ENCODE results near the gene PITPNB. TPM values are rescaled to one million over a fixed set of nuclear protein-coding genes. Genes with fewer than 3 reads are reported as not detected.

PITPNB gene
- total and polyA plus RNA-seq, 11 donors = 13.6 to 84.7 (median 46.7) TPM

- Histone ChIP-seq H3K4me3 (no peak overlapping the region), H3K4me1 (peaks cover 0 to 22% (median 4%) of the 10 kb centered on the region in 12 donors), H3K27me3 (no peaks in the 10 kb centered on the region), H3K36me3 (no peaks in the 10 kb centered on the region), H3K9me3 (no peaks in the 10 kb centered on the region), H3K27ac (no peak overlapping the region)
- DNase-seq = no peak
- intact Hi-C loops (cut with DNase I) = loop anchor here in 7 of 10 donors (5.0 to 10.0 kb wide), 5 partner anchors 174 to 1134 kb away; no protein-coding TSS in a partner anchor
- no peak for ATAC-seq
- 48 to 75% (median 56%) methylated on average over 5 of the region's 5 CpGs for WGBS, 4 donors
- TF ChIP-seq, protein P1, sequence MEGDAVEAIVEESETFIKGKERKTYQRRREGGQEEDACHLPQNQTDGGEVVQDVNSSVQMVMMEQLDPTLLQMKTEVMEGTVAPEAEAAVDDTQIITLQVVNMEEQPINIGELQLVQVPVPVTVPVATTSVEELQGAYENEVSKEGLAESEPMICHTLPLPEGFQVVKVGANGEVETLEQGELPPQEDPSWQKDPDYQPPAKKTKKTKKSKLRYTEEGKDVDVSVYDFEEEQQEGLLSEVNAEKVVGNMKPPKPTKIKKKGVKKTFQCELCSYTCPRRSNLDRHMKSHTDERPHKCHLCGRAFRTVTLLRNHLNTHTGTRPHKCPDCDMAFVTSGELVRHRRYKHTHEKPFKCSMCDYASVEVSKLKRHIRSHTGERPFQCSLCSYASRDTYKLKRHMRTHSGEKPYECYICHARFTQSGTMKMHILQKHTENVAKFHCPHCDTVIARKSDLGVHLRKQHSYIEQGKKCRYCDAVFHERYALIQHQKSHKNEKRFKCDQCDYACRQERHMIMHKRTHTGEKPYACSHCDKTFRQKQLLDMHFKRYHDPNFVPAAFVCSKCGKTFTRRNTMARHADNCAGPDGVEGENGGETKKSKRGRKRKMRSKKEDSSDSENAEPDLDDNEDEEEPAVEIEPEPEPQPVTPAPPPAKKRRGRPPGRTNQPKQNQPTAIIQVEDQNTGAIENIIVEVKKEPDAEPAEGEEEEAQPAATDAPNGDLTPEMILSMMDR (IDR thresholded peaks at IDR 0.05) = no peak
- no peak for TF ChIP-seq POLR2A (IDR thresholded peaks at IDR 0.05)
Observed at GRCh38 chr22:27809226-27809603, 109.8 kb downstream of the PITPNB start.

DNA sequence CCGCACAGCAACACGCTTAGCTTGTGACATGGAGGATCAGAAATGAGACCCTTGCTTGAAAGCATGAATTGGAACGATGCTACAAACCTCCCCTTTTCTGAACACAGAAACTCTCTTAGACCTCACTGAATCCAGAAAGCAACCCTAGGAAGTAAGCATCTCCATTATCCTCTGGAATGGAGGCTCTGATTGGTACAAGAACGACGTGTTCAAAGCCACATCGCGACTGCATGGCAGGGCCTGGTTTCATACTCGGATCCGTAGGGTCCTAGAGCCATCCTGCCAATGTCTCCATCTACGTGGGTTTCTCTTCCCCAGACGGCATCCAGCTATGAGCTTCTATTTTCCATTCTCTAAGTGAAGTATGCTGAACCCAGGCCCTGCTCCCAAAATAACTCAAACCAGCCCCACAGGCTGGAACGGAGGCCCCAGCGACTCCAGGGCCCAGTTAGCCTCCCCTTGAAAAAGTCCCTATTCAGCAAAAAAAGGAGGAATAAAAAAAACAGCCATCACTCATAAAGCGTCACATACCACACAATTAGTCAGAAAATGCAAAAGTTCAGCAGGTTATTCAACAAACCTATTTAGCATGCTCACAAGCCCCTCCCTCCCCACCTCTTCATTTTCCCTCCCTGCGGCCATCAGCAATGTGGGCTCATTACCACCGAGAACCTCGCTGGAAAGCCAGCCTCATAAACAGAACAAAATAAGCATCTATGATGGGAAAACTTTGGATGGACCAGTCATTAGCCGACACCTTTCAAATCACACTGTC lies 110.4 kb downstream of the PITPNB start:
- no peak for TF ChIP-seq POLR2A (IDR thresholded peaks at IDR 0.05)
- TF ChIP-seq, protein P1 (IDR thresholded peaks at IDR 0.05) = no peak
- H3K27me3 ChIP-seq = no peaks in the 10 kb centered on the region
- no peak for DNase-seq
- peaks cover 0 to 23% (median 4%) of the 10 kb centered on the region in 12 donors for H3K4me1 ChIP-seq
- ATAC-seq = no peak
- H3K4me3 ChIP-seq = no peak overlapping the region
- H3K27ac ChIP-seq = peak overlapping the region in 1 of 12 donors; percentile 54
- H3K36me3 ChIP-seq = no peaks in the 10 kb centered on the region
- intact Hi-C loops (cut with DNase I) = loop anchor here in 7 of 10 donors (5.0 to 10.0 kb wide), 5 partner anchors 174 to 1134 kb away; no protein-coding TSS in a partner anchor
- 77 to 82% (median 79%) methylated on average over 18 of the region's 18 CpGs for WGBS, 4 donors
- H3K9me3 ChIP-seq = no peaks in the 10 kb centered on the region

GRCh38 chr22:27805841-27806240 lies 113.2 kb downstream of the PITPNB start:
- peaks cover 0 to 34% (median 8%) of the 10 kb centered on the region in 12 donors for H3K4me1 ChIP-seq
- H3K4me3 ChIP-seq = no peak overlapping the region
- H3K27ac ChIP-seq = no peak overlapping the region
- WGBS, 4 donors = 85 to 94% (median 91%) methylated on average over 7 of the region's 7 CpGs
- H3K9me3 ChIP-seq = no peaks in the 10 kb centered on the region
- H3K36me3 ChIP-seq = no peaks in the 10 kb centered on the region
- ATAC-seq = no peak
- H3K27me3 ChIP-seq = peaks cover 0 to 16% (median 0%) of the 10 kb centered on the region in 9 donors
- intact Hi-C loops (cut with DNase I) = loop anchor here in 9 of 10 donors (2.0 to 10.0 kb wide), 7 partner anchors 171 to 1131 kb away; no protein-coding TSS in a partner anchor
- peak in 1 of 5 donors; percentile 1 for DNase-seq
- TF ChIP-seq POLR2A (IDR thresholded peaks at IDR 0.05) = no peak
- TF ChIP-seq, protein P1 (IDR thresholded peaks at IDR 0.05) = no peak
